Glomerular endothelial cell (primary cell): ENCODE data around the gene BZW2. TPM values are rescaled to one million over a fixed set of nuclear protein-coding genes. Genes with fewer than 3 reads are reported as not detected.
"Not testable (repeated sequence)": the region's sequence is repeated elsewhere in the genome, so short reads cannot be mapped to it uniquely, and the experiment has no call there.

ENCODE experiments used
- DNase-seq: peaks from one replicate; pipeline ENCODE4 v3.0.0-alpha.2; 2011; ENCODE audit warnings: low read depth, low spot score; ENCODE audit errors: extremely low read depth
- total RNA-seq: library from RNA; depleted of rRNA; stranded (reverse); fragments of >200 nt; gene quantifications from 2 replicates; pipeline ENCODE4 v1.2.3, GENCODE V29; 2015

The BZW2 gene
- total RNA-seq, 1 donor from 2014 or later, result 98.5 TPM

GRCh38 chr7:16644636-16645592 is 1.1 kb upstream of the BZW2 start:
- DNase-seq, result no peak

GRCh38 chr7:16646472-16647072 is 591 bp downstream of the BZW2 start:
- DNase-seq, result no peak

DNA sequence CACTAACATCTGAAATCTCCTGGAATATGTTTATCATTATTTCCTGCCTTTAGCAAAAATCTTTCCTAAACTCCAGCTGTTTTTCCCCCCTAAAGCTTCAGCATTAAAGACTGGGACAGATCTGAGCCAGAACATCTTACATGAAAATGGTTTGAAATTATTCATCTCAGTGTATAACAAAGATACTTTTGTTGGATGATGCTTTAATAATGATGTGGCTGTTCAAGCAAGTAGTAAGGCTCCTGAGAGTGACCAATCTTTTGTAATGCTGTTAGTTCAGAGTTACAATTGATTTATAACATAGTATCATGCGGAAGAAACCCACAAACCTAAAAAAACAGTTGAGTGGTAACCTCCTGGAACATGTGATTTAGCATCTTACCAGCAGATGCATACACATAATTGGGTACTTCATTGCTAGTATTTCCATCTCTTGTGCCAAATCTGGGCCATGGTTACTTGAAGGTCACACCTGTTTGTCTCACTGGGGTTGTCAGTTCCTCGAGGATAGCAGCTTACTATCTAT is 1.5 kb downstream of the BZW2 start:
- DNase-seq, result no peak

DNA sequence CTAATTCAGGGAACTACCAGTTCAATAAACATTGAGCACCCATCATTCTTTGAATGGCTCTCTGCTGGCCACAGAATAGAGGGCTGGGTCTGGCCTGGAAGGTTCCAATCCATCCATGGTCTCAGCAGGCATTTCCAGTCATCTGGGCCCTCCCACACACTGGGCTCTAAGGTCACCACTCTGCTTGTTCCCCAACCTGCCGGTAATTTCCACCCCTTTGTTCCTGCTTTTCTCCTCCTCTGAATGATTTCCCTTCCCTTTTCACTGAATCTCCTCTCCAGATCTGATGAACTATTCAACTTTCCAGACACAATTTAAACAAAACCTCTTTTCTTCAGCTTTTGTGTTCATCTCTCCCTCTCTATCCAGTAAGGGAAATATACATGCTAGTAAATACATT is 2.6 kb downstream of the BZW2 start:
- DNase-seq, result no peak

GRCh38 chr7:16649196-16649595 is 3.2 kb downstream of the BZW2 start:
- DNase-seq, result no peak

GRCh38 chr7:16650266-16650665 is 4.3 kb downstream of the BZW2 start:
- DNase-seq, result no peak

DNA sequence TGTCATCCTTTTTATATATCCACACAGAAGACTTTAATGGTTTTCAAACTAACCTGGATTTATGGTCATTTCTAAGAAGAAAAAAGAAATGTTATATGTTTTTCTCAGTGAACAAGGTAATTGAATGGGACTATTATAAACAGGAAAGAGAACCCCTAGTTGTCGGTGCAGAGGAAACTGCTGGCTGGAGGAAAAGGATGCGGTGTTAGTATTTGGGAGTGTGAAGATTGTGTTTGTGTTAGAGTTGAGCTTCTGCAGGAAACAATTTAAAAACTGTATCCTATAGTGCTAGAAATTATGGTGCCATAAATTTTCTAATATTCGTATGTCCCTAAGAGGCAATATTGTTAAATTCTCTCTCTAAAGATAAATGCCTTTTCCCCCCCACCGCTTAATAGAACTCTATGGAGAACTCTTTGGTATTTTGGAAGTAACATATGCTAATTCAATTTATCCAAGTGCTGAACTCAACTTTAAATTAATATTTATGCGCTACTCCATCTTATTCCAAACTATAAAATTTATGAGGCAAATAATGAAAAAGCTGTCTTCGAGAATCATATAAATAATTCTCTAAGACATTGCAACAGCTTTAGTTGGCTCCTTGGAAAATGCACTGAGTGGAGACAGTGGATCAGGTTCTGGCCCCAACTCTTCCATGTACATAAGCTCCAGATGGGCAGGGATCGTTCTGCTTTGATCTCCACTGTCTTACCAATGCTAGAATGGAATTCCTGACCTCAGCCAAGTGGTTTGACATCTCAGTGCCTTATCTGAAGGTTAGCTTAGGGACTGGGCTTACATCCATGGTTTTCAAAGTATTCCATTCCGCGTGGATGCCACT is 5.6 kb downstream of the BZW2 start:
- no peak for DNase-seq

GRCh38 chr7:16652240-16652583 is 6.2 kb downstream of the BZW2 start:
- DNase-seq, result no peak

DNA sequence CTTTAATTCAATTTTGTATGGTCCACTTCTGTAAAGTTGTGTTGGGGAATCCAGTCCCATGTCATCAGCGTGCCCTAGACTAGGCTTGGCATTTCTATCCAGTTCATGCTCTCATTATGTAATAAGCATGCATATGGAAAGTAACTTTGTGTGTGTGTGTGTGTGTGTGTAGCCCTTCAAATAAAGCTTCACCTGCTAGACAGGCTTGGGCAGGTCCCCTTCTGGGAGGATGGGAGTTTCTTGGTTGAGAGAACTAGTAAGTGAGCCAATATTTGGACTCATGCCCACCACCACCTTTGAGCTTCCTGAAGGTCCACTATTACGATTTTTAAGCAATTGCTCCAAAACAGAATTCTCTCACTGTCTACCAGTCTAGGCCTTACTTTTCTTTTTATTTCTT is 6.9 kb downstream of the BZW2 start:
- DNase-seq, result no peak

- DNase-seq, result no peak
Measured at GRCh38 chr7:16655394-16655793, 9.4 kb downstream of the BZW2 start.

- DNase-seq, result no peak
Measured at GRCh38 chr7:16656141-16656540, 10.2 kb downstream of the BZW2 start.

DNA sequence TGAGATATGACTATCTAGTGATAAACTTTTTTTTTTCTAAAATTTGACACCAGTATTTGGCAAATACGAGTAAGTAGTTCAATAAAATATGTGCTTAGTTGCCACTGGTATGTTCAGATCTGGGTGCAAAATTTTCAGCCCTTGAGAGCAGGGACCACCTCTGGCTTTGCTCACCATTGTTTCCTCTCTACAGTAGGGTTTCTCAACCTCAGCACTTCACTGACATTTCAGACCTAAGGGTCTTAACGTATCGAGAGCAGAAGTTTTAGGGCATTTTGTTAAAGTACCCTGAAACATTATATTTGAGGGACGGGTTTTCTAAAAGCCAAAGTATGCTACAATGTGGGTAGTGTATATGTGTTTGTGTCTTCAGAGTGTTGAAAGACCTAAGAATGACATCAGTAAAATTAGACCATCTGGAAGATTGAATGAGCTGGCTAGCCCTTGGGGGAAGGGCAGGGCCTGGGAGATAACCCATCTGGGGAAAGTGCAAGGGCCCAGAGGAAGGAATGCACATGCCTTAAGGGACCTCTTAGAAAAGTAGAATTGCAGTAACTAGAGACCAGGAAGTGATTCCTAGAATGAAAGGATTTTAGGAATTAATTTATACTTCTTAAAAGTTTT is 11.8 kb downstream of the BZW2 start:
- no peak for DNase-seq

DNA sequence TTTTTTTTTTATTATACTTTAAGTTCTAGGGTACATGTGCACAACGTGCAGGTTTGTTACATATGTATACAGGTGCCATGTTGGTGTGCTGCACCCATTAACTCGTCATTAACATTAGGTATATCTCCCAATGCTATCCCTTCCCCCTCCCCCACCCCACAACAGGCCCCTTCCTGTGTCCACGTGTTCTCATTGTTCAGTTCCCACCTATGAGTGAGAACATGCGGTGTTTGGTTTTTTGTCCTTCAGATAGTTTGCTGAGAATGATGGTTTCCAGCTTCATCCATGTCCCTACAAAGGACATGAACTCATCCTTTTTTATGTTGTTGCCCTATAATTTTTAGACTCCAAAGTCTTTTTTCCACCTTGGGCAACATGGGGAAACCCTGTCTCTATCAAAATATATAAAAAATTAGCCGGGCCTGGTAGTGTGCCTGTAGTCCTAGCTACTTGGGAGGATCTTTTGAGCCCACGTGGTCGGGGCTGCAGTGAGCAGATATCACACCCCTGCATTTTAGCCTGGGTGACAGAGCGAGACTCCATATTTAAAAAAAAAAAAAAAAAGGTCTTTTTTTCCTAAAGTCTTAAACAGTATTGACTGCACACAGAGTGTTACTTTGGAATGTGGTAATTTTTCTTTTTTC is 14.0 kb downstream of the BZW2 start:
- DNase-seq, result not testable (repeated sequence)

- peak; percentile 37 for DNase-seq
Measured at GRCh38 chr7:16660702-16661464, 14.9 kb downstream of the BZW2 start.

DNA sequence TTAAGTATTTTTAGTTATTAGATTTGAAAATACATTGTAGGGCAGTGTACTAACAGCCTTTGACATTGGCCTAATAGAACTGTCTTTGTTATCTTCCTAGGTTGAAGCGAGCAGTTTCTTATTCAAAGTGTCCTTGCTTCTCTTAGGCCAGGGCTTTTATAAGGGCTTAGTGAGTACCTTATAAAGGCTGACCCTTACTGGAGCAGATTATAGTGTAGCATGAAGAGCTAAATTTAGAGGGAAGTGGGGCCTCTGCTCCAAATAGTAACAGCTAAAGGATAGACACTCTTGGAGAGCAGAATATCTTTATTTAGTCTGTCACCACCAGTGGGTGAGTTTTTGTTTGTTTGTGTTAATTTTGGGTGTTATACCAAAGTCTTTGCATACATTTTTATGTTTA is 15.9 kb downstream of the BZW2 start:
- no peak for DNase-seq

DNA sequence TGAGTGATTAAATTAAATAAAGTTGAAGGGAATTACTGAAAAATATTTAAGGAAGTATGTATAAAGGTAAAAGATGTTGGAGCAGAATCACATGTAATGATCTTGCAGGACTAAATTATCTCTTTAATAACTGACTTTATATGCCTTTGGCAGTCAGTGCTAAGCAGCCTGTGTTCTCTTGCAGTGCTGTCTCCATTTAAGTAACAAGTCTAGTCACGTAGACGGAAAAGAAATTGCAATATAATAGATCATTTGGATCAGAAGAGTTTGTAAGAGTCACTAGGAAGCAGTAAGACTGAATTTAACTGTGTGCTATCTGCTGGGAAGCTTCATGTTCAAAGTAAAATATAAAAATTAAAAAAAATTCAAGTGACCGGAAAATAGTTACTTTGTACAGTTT is 21.4 kb downstream of the BZW2 start:
- no peak for DNase-seq

- no peak for DNase-seq
Measured at GRCh38 chr7:16668049-16668858, 22.3 kb downstream of the BZW2 start.

DNA sequence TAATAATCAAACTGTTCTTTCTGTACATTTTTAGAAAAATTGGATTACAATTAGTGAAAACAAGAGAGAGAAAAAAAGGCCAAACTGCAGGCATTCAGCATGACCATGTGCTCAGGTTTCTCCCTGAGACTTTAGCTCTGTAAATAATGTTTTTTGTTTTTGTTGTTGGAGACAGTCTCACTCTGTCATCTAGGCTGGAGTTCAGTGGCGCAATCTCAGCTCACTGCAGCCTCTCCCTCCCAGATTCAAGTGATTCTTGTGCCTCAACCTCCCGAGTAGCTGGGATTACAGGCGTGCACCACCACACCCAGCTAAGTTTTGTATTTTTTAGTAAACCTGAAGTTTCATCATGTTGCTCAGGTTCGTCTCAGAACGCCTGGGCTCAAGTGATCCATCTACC is 23.0 kb downstream of the BZW2 start:
- DNase-seq, result no peak

- DNase-seq, result no peak
Measured at GRCh38 chr7:16669581-16669980, 23.6 kb downstream of the BZW2 start.
